Measurements from ENCODE around the gene SOST. TPM values are rescaled to one million over a fixed set of nuclear protein-coding genes. Genes with fewer than 3 reads are reported as not detected.
A peak's percentile ranks its signal among the peaks of the same experiment; 100 is the strongest.

Gene SOST
- total RNA-seq, 1 donor from 2014 or later: not detected

GRCh38 chr17:43745541-43745940 is 13.1 kb downstream of the SOST start:
- DNase-seq (ENCODE audit: low read depth in 2 of 2): no peak

GRCh38 chr17:43741636-43742035 is 17.0 kb downstream of the SOST start:
- DNase-seq (ENCODE audit: low read depth in 2 of 2): no peak

- no peak for DNase-seq (ENCODE audit: low read depth in 2 of 2)
Observed at GRCh38 chr17:43740541-43740940, 18.1 kb downstream of the SOST start.

GRCh38 chr17:43737722-43738121 is 20.9 kb downstream of the SOST start:
- DNase-seq (ENCODE audit: low read depth in 2 of 2): no peak

GRCh38 chr17:43736389-43736788 is 22.2 kb downstream of the SOST start:
- no peak for DNase-seq (ENCODE audit: low read depth in 2 of 2)

- peak; percentile 23 to 74 for DNase-seq (ENCODE audit: low read depth in 2 of 2)
Observed at GRCh38 chr17:43734376-43734775, 24.2 kb downstream of the SOST start.

GRCh38 chr17:43733956-43734355 is 24.6 kb downstream of the SOST start:
- DNase-seq (ENCODE audit: low read depth in 2 of 2): no peak

GRCh38 chr17:43732958-43733357 is 25.6 kb downstream of the SOST start:
- peak in 1 of 2 donors; percentile 22 for DNase-seq (ENCODE audit: low read depth in 2 of 2)

GRCh38 chr17:43728081-43728480 is 30.5 kb downstream of the SOST start:
- no peak for DNase-seq (ENCODE audit: low read depth in 2 of 2)

GRCh38 chr17:43723697-43724359 is 34.8 kb downstream of the SOST start:
- peak; percentile 11 to 23 for DNase-seq (ENCODE audit: low read depth in 2 of 2)

GRCh38 chr17:43722870-43723665 is 35.5 kb downstream of the SOST start:
- no peak for DNase-seq (ENCODE audit: low read depth in 2 of 2)

- DNase-seq (ENCODE audit: low read depth in 2 of 2): no peak
Observed at GRCh38 chr17:43722269-43722619, 36.3 kb downstream of the SOST start.

- no peak for DNase-seq (ENCODE audit: low read depth in 2 of 2)
Observed at GRCh38 chr17:43721537-43722268, 36.9 kb downstream of the SOST start.

GRCh38 chr17:43720311-43721060 is 38.1 kb downstream of the SOST start:
- DNase-seq (ENCODE audit: low read depth in 2 of 2): peak; percentile 64 to 67

GRCh38 chr17:43719578-43719977 is 39.0 kb downstream of the SOST start:
- DNase-seq (ENCODE audit: low read depth in 2 of 2): no peak

- no peak for DNase-seq (ENCODE audit: low read depth in 2 of 2)
Observed at GRCh38 chr17:43718544-43718943, 40.0 kb downstream of the SOST start.

GRCh38 chr17:43717913-43718312 is 40.7 kb downstream of the SOST start:
- no peak for DNase-seq (ENCODE audit: low read depth in 2 of 2)

- DNase-seq (ENCODE audit: low read depth in 2 of 2): peak in 1 of 2 donors; percentile 68
Observed at GRCh38 chr17:43714465-43715149, 44.0 kb downstream of the SOST start.

- peak; percentile 43 for DNase-seq (ENCODE audit: low read depth in 2 of 2)
Observed at GRCh38 chr17:43713494-43714162, 45.0 kb downstream of the SOST start.

GRCh38 chr17:43712397-43712796 is 46.2 kb downstream of the SOST start:
- DNase-seq (ENCODE audit: low read depth in 2 of 2): no peak

- DNase-seq (ENCODE audit: low read depth in 2 of 2): no peak
Observed at GRCh38 chr17:43710101-43710500, 48.5 kb downstream of the SOST start.

All from lung microvascular endothelial cell (primary cell).